Panc1 (cell line): ENCODE measurements around the gene DAGLA. TPM values are rescaled to one million over a fixed set of nuclear protein-coding genes. Genes with fewer than 3 reads are reported as not detected.

Experiments used
- ATAC-seq: fragments of 200-7000 bp; cut with Tn5 transposase; 2 replicates; pipeline ENCODE4 v1.9.1; 2020; ENCODE audit warnings: mild to moderate bottlenecking, moderate library complexity
- BruUV-seq: library from RNA; stranded (reverse); fragments of 400-500 nt; replicated peaks from 2 replicates; lab custom pipeline; 2021; lab: Mats Ljungman, UMichigan
- CTCF ChIA-PET: fragments of 300-600 bp; sonication (Branson Sonifier 250); formaldehyde crosslinking; loops from one replicate; lab custom pipeline; 2022; ENCODE audit warnings: antibody characterized with exemption; lab: Charles Lee
- POLR2A ChIA-PET: fragments of 300-600 bp; sonication (Branson Sonifier 250); formaldehyde crosslinking; loops from one replicate; lab custom pipeline; 2022; ENCODE audit warnings: antibody characterized with exemption; lab: Charles Lee
- DNase-seq: peaks from one replicate; pipeline ENCODE4 v3.0.0-alpha.2; 2010; ENCODE audit warnings: low read depth, low spot score
- H3K27ac ChIP-seq: 2 replicates; pipeline ENCODE4 v1.5.1; 2011; ENCODE audit warnings: mild to moderate bottlenecking, low read length, inconsistent platforms
- H3K27me3 ChIP-seq: fragments of 200-500 bp; sonication (Bioruptor generic); 2 replicates; pipeline ENCODE4 v1.6.0; 2014; ENCODE audit warnings: low read length, inconsistent platforms; ENCODE audit not compliant: control insufficient read depth, insufficient read depth
- H3K36me3 ChIP-seq: fragments of 200-500 bp; sonication (Bioruptor generic); 2 replicates; pipeline ENCODE4 v1.5.1; 2014; ENCODE audit warnings: inconsistent platforms, mild to moderate bottlenecking, low read length, moderate library complexity; ENCODE audit not compliant: control insufficient read depth, insufficient read depth
- H3K4me1 ChIP-seq: 2 replicates; pipeline ENCODE4 v1.5.1; 2011; ENCODE audit warnings: inconsistent platforms, mild to moderate bottlenecking, low read length, moderate library complexity; ENCODE audit not compliant: control insufficient read depth, insufficient read depth
- H3K4me3 ChIP-seq, 2 experiments: 2 replicates each; pipeline ENCODE4 v1.5.1; 2011 to 2012; ENCODE audit warnings: low read depth in 2 of 2, low read length in 2 of 2, mild to moderate bottlenecking in 2 of 2, inconsistent platforms in 1 of 2, moderate library complexity in 1 of 2
- H3K9me3 ChIP-seq: fragments of 200-500 bp; sonication (Bioruptor generic); 2 replicates; pipeline ENCODE4 v1.5.1; 2014; ENCODE audit warnings: low read depth, mild to moderate bottlenecking, inconsistent platforms, low read length, moderate library complexity; ENCODE audit not compliant: control insufficient read depth, insufficient read depth
- CTCF ChIP-seq: fragments of 450-650 bp; IDR thresholded peaks from 2 replicates; pipeline ENCODE4 v1.5.1; 2017; ENCODE audit warnings: mild to moderate bottlenecking
- POLR2AphosphoS5 ChIP-seq: IDR thresholded peaks from 2 replicates; pipeline ENCODE4 v1.6.1; 2012; ENCODE audit warnings: mild to moderate bottlenecking, low read depth, low read length, moderate library complexity
- REST ChIP-seq, 2 experiments: IDR thresholded peaks; 2 replicates each; pipeline ENCODE4 v1.6.1; 2011 to 2012; ENCODE audit warnings: low read depth in 2 of 2, control low read depth in 1 of 2, low read length in 1 of 2, mild to moderate bottlenecking in 1 of 2, moderate library complexity in 1 of 2; ENCODE audit not compliant: insufficient read depth in 1 of 2
- SIN3A ChIP-seq: IDR thresholded peaks from 2 replicates; pipeline ENCODE4 v1.6.1; 2012; ENCODE audit warnings: low read depth, mild to moderate bottlenecking, low read length, moderate library complexity, borderline replicate concordance; ENCODE audit not compliant: insufficient read depth
- TCF7L2 ChIP-seq: IDR thresholded peaks from 2 replicates; pipeline ENCODE4 v1.6.1; 2011; ENCODE audit warnings: mild to moderate bottlenecking, low read depth, low read length, inconsistent platforms
- in situ Hi-C: cut with HindIII; loops from 2 replicates; pipeline ENCODE4 v1.10.0; 2016; ENCODE audit warnings: low sequenced_read_pairs, low pct_unique_long_range_greater_than_20kb
- intact Hi-C: fragments of 100-400 bp; cut with micrococcal nuclease; formaldehyde crosslinking; loops from one replicate; pipeline ENCODE4 v1.10.0; 2022; ENCODE audit not compliant: unreplicated experiment
- total RNA-seq: library from RNA; stranded (reverse); gene quantifications from one replicate; pipeline ENCODE4 v1.2.1, GENCODE V29; 2021; ENCODE audit not compliant: unreplicated experiment

DAGLA gene
- total RNA-seq, 1 experiment from 2014 or later: 6.4 TPM

- TF ChIP-seq SIN3A (no peak), CTCF (no peak), POLR2AphosphoS5 (no peak), TCF7L2 (no peak), REST (IDR thresholded peaks at IDR 0.05; ENCODE audit: insufficient read depth in 1 of 2, low read depth in 2 of 2, low read length in 1 of 2) (no peak)
- CTCF ChIA-PET: interaction anchor here (1.0 to 1.3 kb wide), 2 partner anchors 10 to 35 kb away, joined by 3 to 8 read pairs; no protein-coding TSS in a partner anchor
- ATAC-seq: no peak
- no peaks in the 10 kb centered on the region for H3K27me3 ChIP-seq
- no peak overlapping the region for H3K27ac ChIP-seq
- DNase-seq: no peak
- in situ Hi-C loops: no loop called here
- intact Hi-C loops: no loop called here
- H3K9me3 ChIP-seq: no peaks in the 10 kb centered on the region
- no peak overlapping the region for H3K4me3 ChIP-seq
- H3K36me3 ChIP-seq: no peaks in the 10 kb centered on the region
- BruUV-seq: no TSS peak
- H3K4me1 ChIP-seq: no peaks in the 10 kb centered on the region; the same call in 1 of the 2 replicates
- POLR2A ChIA-PET: no interaction called here
These were observed 63.4 kb downstream of the DAGLA start for GRCh38 chr11:61743486-61744095.

- Histone ChIP-seq H3K4me1 (no peaks in the 10 kb centered on the region; the same call in 1 of the 2 replicates), H3K4me3 (no peak overlapping the region), H3K36me3 (no peaks in the 10 kb centered on the region), H3K27me3 (no peaks in the 10 kb centered on the region), H3K9me3 (no peaks in the 10 kb centered on the region), H3K27ac (no peak overlapping the region)
- in situ Hi-C loops (no loop called here), intact Hi-C loops (no loop called here)
- DNase-seq: no peak
- no peak for TF ChIP-seq REST (IDR thresholded peaks at IDR 0.05; ENCODE audit: insufficient read depth in 1 of 2, low read depth in 2 of 2, low read length in 1 of 2)
- no peak for TF ChIP-seq POLR2AphosphoS5
- TF ChIP-seq CTCF: no peak
- TF ChIP-seq SIN3A: no peak
- TF ChIP-seq TCF7L2: no peak
- no TSS peak for BruUV-seq
- ChIA-PET POLR2A (no interaction called here), CTCF (interaction anchor here (1.3 kb wide), 1 partner anchor 35 kb away, joined by 3 read pairs; no protein-coding TSS in a partner anchor)
- no peak for ATAC-seq
These were observed 64.0 kb downstream of the DAGLA start for GRCh38 chr11:61744181-61744580.
